BJ (cell line): ENCODE data around the gene FBXO47. TPM values are rescaled to one million over a fixed set of nuclear protein-coding genes. Genes with fewer than 3 reads are reported as not detected.
"Not testable (repeated sequence)": the region's sequence is repeated elsewhere in the genome, so short reads cannot be mapped to it uniquely, and the experiment has no call there.

Source experiments
- CTCF ChIA-PET: fragments of 350-600 bp; formaldehyde crosslinking; extraction: SDS; loops from one replicate; lab custom pipeline; 2021; ENCODE audit warnings: antibody characterized with exemption, inconsistent platforms; lab: Yijun Ruan, JAX
- POLR2A ChIA-PET: fragments of 300-600 bp; sonication (Branson Sonifier 250); formaldehyde crosslinking; extraction: SDS; loops from one replicate; lab custom pipeline; 2021; ENCODE audit warnings: antibody characterized with exemption; lab: Charles Lee
- DNase-seq: peaks from one replicate; pipeline ENCODE4 v3.0.0-alpha.2; 2011; ENCODE audit warnings: low read depth
- H3K27me3 ChIP-seq: 2 replicates; pipeline ENCODE4 v1.6.0; 2011; ENCODE audit warnings: low read length; ENCODE audit not compliant: control insufficient read depth, insufficient read depth
- H3K36me3 ChIP-seq: 2 replicates; pipeline ENCODE4 v1.5.1; 2011; ENCODE audit warnings: low read length; ENCODE audit not compliant: control insufficient read depth, insufficient read depth
- H3K4me3 ChIP-seq: 2 replicates; pipeline ENCODE4 v1.5.1; 2011; ENCODE audit warnings: low read depth, mild to moderate bottlenecking, control low read depth, low read length
- CTCF ChIP-seq: IDR thresholded peaks from 2 replicates; pipeline ENCODE4 v1.5.1; 2011; ENCODE audit warnings: low read depth, mild to moderate bottlenecking, control low read depth, inconsistent platforms, low read length, moderate library complexity; ENCODE audit not compliant: insufficient read depth
- polyA plus RNA-seq: library from polyadenylated mRNA; depleted of rRNA; stranded (reverse); fragments of >200 nt; gene quantifications from 2 replicates; pipeline ENCODE4 v1.2.3, GENCODE V29; 2011

Gene FBXO47
- polyA plus RNA-seq, 1 experiment, result not detected

DNA sequence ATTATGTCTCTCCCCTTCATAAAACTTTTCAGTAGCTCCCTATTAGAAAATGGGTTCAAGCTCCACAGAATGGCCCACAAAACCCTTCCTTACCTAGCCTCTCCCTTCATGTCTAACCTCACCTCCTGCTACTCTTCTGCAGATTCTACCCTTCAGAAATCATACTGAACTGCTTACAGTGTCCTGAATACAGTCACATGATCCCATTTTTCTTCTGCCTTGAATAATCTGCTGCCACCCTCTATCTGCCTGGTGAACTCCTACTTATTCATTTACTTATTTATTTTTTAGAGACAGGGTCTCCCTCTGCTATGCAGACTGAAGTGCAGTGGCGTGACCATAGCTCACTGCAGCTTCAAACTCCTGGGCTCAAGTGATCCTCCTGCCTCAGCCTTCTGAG, 26.8 kb downstream of the FBXO47 start:
- no peak for DNase-seq
- TF ChIP-seq CTCF, result no peak
- Histone ChIP-seq H3K27me3 (no peaks in the 10 kb centered on the region), H3K36me3 (no peaks in the 10 kb centered on the region), H3K4me3 (no peak overlapping the region)
- ChIA-PET CTCF (interaction anchor here (0.6 kb wide), 1 partner anchor 16 kb away, joined by 4 read pairs; no protein-coding TSS in a partner anchor), POLR2A (no interaction called here)

DNA sequence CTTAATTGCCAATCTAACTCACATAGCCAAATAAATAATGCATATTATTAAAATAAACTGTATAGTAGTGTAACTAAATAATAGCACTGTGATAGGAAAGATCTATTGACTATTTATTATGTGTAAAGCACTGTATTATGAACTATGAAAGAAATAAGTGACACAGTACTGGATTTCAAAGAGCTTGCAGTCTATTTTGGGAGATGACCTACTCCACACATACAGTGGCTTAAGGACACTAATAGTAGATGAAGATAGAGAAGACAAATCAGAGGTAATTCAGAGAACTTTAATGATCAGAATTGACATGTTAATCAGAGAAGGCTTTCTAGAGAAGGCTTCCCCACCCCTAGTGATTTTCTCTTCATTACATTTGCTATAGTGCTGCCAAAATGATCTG, 27.2 kb downstream of the FBXO47 start:
- CTCF ChIA-PET, result interaction anchor here (0.8 kb wide), 1 partner anchor 16 kb away, joined by 3 read pairs; no protein-coding TSS in a partner anchor
- POLR2A ChIA-PET, result no interaction called here
- no peak for DNase-seq
- Histone ChIP-seq H3K27me3 (no peaks in the 10 kb centered on the region), H3K36me3 (no peaks in the 10 kb centered on the region), H3K4me3 (no peak overlapping the region)
- TF ChIP-seq CTCF, result no peak

GRCh38 chr17:38933962-38934361, 33.2 kb downstream of the FBXO47 start:
- H3K27me3 ChIP-seq, DNase-seq, H3K36me3 ChIP-seq, H3K4me3 ChIP-seq, POLR2A ChIA-PET: not testable (repeated sequence)
- CTCF ChIA-PET, result interaction anchor here (0.7 to 0.8 kb wide), 2 partner anchors 10 to 17 kb away, joined by 3 read pairs; no protein-coding TSS in a partner anchor

DNA sequence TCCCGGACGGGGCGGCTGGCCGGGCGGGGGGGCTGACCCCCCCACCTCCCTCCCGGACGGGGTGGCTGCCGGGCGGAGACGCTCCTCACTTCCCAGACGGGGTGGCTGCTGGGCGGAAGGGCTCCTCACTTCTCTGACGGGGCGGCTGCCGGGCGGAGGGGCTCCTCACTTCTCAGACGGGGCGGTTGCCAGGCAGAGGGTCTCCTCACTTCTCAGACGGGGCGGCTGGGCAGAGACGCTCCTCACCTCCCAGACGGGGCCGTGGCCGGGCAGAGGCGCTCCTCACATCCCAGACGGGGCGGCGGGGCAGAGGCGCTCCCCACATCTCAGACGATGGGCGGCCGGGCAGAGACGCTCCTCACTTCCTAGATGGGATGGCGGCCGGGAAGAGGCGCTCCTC, 36.4 kb downstream of the FBXO47 start:
- POLR2A ChIA-PET, CTCF ChIA-PET, H3K36me3 ChIP-seq, DNase-seq, H3K4me3 ChIP-seq, H3K27me3 ChIP-seq: not testable (repeated sequence)

DNA sequence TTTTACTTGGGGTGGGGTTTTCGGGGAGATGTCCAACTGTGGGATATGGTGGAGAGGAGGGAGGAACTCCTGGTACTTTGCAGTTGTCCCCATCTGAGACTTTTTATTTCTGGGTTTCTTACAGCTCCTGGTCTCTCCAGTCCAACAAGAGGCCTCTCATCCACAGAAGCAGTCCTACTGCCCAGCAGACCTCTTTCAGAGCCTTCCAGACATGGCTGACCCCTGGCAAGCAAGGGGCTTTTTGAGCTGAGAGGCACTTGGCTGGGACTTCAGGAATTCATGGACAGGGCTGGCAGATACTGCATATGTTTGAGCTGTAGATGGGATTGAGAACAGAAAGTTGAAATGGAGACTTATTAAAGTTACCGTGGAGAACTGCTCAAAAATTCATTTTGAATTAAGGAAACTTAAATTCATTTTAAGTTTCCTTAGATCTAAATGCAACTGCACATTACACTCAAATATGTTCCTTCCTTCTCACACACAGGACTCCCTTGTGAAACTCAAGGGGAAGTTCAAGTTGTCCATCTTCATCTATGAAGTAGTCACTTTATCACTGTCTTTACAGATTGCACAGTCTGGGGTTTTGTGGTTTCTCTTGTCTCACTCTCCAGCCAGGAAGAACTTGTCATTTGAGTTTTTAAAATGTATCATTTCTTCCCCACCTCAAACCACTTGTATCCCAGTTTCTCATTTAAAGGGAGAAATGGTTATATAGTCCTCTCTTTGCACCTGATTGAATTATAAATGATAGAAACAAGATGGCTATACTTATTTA, 40.7 kb downstream of the FBXO47 start:
- no peaks in the 10 kb centered on the region for H3K36me3 ChIP-seq
- POLR2A ChIA-PET, result no interaction called here
- H3K27me3 ChIP-seq, result no peaks in the 10 kb centered on the region
- DNase-seq, result no peak
- no peak overlapping the region for H3K4me3 ChIP-seq
- CTCF ChIA-PET, result interaction anchor here (2.9 kb wide), 1 partner anchor 227 kb away, joined by 14 read pairs; no protein-coding TSS in a partner anchor
- no peak for TF ChIP-seq CTCF

DNA sequence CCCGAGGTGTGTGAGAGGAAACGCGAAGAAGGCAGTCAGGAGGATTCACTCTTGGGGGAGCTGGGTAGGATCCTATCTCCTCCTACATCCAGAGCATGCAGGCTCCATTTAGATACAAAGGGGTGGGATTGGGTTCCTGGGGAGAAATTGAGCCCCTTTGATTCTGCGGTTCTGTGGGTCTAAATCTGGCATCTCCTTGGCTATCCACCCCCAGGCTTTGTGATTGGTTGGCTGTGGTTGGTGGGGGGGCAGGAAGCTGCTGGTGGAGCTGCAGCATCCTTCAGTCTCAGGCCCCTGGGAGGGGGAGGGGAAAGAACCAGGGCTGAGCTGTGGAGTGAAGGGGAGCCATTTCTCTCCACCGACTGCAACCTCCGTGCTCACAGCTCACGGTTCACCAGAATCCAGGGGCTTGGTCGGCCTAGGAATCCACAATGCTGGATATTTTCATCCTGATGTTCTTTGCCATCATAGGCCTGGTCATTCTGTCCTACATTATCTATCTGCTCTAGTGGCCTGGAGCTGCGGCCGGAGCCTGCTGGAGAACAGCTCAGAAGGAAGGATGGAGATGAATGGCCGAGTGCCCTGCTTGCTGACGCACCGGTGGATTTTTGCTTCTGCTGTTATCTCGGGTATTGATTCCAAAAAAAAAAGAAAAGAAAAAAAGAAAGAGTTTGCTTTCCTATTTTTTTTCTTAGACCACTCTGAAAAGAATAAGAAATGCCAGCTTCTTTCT, 41.8 kb downstream of the FBXO47 start, which contains the start of gene LASP1NB:
Gene LASP1NB (plus strand): TSS at position 352 of the 733 bp plus-strand sequence.
- CTCF ChIA-PET, result interaction anchor here (1.3 to 4.0 kb wide), 3 partner anchors 10 to 228 kb away, joined by 3 to 14 read pairs (median 12); no protein-coding TSS in a partner anchor
- H3K27me3 ChIP-seq, result no peaks in the 10 kb centered on the region
- no peak for TF ChIP-seq CTCF
- H3K36me3 ChIP-seq, result peaks cover under 1% of the 10 kb centered on the region; the same call in 1 of the 2 replicates
- DNase-seq, result no peak
- H3K4me3 ChIP-seq, result no peak within 1 kb of the TSS
- POLR2A ChIA-PET, result interaction anchor here (0.5 kb wide), 2 partner anchors 38 to 233 kb away, joined by 12 to 14 read pairs; no protein-coding TSS in a partner anchor
